NCI-H2029 (cell line): ENCODE measurements around the gene SLC38A10.

Source experiments
- DNase-seq: peaks from one replicate; lab custom pipeline; 2025; lab: John Stamatoyannopoulos, UW

Gene SLC38A10

DNA sequence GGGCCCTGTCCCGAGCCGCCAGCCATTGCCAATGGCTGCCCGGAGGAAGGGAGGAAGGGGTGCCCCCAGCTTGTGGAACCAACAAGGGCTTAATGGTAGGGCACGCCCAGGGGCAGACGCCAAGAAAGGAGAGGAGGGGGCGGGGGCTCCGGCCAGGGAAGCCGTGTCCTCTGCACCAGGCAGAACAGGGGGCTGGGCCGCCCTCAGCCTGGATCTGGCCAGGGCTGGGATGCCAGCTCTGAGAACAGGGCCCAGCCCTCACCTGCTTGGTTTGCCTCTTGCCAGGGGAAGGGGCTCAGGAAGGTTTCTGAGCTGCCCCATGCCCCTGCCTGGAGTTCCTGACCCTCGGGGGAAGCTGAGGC, 35.8 kb upstream of the SLC38A10 start:
- DNase-seq: no peak

DNA sequence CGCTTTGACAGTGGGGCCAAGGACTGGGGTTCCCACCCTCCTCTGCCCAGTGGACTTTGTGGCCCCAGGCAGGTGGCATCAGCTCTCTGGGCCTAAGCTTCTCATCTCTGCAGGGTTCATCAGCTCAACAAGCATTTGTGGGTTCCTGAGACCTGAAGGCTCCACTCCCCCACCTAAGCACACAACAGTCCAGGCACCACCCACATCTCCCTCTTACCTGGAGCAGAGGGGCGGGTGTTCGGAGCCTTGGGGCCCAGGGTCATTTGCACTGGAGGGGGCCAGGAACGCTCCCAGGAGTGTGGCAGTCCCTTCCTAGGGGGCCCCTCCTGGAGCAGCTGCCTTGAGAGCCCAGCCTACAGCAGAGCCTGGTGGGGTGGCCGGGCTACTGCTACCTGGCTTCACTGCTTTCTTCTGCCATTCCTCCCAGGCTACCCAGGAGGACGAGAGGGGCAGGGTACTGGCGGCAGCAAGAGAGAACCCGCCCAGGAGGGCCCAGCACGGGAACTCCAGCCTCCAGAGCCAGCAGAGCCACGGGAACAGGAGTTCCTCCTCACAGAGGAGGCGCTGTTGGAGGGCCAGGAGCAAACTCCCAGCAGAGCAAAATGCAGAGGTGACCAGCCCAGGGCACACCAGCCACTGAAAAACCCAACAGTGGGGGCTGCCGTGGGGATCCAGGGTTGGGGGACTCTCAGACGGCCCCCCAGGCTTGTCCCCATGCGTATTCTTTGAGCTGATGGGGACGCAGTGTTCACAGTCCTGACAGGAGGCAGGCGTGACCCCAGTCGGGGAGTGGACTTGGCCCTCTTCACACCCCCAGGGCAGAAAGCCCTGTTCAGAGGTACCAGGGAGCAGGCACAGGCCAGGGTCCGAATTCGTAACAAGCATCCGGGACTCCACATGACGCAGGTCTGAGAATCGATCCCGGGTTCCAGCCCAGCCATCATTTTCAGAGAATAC, 35.1 kb upstream of the SLC38A10 start:
- DNase-seq: no peak

- peak; percentile 49 for DNase-seq
Measured at GRCh38 chr17:81328978-81329926, 34.1 kb upstream of the SLC38A10 start.

GRCh38 chr17:81328489-81328888, 33.4 kb upstream of the SLC38A10 start:
- no peak for DNase-seq

GRCh38 chr17:81325714-81326358, 30.7 kb upstream of the SLC38A10 start:
- DNase-seq: no peak

DNA sequence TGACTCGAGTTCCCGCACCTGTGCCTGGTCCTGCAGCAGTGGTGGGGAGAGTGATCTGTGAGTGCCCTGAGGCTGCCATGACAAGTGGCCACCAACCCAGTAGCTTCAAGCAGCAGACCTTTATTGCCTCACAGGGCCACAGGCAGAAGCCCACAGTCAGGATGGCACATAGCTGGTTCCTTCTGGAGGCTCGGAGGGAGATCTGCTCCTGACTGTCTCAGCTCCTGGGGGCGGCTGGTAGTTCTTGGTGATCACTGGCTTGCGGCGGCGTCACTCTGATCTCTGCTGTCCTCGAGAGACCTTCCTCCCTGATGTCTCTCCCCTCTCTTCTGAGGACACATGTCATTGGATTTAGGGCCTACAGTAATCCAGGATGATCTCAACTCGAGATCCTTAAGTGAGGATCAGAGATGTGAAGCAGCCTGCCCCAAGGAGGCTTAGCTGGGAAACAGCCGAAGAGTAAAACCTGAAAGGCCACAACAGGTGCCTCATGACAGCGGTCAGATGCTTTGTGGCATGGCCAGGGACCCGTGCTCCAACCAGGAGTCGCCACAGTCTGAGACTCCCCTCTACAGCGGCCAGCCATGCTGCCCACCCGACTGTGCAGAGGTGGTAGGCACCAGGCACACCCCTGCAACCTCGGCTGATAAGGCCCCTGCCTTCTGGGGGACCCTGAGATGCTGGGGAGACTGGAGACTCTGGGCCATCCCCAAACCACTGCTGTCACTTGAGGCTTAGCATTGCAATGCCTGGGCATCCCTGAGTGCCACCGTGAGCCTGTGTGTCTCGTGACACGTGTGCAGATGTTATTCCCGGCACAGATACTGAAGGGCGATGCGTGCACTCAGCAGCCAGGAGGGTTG, 30.0 kb upstream of the SLC38A10 start:
- no peak for DNase-seq

DNA sequence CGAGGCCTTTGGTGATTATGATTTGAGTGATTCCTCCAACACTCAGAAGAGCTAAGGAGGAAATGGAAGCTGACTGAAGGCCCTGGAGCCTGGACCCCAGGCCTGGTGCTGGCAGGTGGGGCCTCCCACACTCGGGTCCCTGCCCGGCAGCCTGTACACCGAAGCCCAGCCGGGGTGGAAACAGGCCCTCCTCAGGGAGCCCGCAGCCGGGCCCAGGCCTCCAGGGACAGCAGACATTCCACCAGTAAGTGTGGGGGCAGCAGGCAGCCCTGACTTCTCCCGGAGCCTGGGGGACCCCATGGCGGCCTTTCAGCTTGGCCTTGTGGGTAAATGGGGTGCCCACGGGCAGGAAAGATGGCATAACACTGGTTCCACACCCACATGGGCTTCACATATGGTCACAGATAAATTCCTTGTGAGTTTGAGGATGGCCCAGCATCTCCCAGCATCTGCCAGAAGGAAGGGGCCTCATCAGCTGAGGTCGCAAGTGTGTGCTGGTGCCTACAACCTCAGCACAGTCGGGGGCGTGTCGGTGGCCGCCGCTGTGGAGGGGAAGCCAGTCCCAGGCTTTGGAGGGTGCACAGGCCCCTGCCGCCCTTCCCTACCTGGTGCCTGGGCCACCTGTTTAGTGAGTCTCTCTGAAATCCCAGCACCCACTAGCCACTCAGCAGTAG, 29.2 kb upstream of the SLC38A10 start:
- DNase-seq: no peak

DNA sequence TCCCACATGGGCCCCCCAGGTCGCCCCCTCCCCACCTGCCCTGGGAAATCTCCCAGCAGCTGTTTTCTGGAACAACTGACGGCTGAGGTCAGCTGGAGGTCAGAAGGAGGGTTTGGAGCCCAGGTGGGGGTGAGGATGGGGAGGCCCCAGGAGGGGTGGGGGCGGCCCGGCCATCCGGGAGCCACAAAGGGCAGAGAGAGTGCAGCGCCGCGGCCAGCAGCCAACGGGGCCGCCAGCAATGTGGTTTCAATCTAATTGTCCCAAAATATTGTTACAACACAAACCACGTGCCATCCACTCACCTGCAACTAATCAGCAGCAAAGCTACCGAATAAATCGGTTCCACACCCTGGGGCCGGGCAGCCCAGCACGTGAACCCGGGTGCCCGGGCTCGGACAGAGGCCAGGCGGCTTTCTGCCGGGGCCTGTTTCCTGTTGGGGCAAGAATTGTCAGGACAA, 28.3 kb upstream of the SLC38A10 start:
- no peak for DNase-seq

GRCh38 chr17:81323083-81323369, 27.9 kb upstream of the SLC38A10 start:
- no peak for DNase-seq

- DNase-seq: no peak
Measured at GRCh38 chr17:81322271-81323082, 27.4 kb upstream of the SLC38A10 start.

DNA sequence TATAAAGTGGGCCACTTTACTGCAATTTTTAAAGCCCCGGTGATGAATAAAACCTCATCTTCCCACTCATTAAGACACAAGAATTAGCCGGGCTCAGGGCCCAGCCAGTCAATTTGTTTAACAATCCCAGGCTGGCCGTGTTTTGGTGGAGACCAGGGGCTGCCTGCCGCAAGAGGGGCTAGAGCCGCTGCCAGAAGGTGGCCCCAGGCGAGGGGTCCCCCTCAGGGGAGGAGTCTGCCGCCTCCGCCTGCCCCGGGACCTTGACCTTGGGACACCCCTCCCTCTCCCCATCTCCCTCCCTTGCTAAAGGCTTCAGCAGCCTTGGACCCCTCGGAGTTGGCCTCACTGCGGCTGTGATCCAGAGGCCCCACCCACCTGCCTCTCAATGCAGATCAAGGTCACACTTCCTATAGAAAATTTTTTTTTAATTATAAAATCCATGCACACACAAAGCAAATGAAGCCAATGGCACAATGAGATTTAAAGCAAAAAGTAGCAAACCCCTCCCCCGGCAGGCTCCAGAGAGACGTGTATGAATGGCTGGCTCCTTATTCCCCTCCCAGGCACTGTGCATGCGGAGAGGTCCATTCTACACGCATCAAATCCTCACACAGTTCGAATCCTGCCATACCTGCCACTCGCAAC, 23.0 kb upstream of the SLC38A10 start:
- DNase-seq: no peak

DNA sequence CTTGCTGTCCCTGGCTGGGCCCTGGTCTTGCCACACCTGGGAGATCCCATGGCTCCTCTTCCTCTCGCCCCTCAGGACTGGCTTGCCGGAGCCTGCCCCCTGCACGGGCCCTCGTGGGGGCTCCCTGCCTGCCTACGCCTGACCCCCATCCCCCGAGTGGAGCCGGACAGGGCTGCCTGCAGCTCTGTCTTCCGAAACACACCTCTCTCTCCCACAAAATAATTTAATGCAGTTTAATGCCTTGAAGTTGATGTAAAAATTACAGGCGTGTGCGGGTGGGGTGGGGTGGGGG, 22.4 kb upstream of the SLC38A10 start:
- DNase-seq: no peak

GRCh38 chr17:81315885-81316391, 20.8 kb upstream of the SLC38A10 start:
- no peak for DNase-seq

- no peak for DNase-seq
Measured at GRCh38 chr17:81315129-81315884, 20.2 kb upstream of the SLC38A10 start.

DNA sequence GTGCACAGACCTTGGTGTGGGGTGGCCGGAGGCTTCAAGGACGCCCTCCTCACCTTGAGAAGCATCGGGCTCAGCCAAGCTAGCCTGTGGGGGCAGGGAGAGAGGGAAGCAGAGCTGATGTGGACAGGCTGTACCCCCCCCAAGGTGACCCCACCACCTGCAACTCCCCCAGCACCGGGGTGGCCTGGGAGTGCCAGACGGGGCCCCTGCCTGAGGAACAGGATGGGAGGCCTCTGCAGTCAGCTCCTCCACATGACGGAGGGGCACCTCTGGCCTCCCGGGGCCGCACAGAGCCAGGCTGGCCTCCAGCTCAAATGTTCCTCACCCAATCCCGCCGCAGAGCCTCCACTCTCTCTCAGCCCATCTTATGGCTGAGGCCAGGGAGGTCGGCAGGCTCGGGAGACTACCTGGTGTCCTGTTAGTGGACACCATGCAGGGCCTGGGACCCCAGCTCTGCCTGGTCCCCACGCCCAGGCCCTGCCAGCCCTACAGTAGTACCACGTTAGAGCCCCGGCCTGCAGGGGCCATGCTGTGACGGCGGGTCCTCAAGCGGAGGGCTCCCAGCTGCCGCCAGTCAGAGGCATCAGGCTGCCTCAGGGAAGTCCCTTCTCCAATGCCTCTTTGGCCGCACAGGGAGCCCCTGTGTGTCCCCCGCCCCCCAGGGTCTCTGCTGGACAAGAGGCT, 19.4 kb upstream of the SLC38A10 start:
- no peak for DNase-seq

- DNase-seq: no peak
Measured at GRCh38 chr17:81313776-81314397, 18.8 kb upstream of the SLC38A10 start.

DNA sequence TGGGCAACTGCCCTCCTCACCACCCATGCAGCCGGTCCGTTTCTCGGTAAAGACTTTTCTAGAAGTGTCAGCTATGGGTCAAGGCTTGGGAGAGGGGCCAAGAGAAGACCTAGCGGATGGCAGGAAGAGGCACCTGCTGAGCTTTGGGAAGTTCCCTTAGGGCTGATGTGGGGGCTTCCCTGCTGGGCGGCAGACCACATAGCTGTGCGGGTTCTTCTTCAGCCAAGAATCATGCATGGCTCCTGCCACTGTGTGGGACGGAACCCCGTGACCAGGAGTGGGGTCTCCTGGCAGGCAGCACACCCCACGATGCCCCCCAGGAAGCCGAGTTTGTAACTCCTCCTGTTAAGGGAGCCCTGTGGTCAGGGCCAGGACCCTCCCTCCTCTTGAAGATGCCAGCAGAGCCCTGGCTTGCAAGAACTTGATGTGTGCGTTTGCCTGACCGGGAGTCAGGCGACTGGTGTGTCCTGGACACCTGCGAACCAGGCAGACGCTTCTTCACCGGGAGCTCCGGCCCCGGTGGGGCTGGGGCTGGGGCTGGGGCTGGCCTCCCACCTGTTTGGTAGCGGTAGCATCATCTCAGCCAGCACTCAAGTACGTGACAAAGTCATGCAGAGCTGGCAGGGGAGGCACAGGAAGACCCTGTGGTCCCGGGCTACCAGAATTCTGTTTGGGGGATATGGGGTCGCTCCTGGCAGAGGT, 17.7 kb upstream of the SLC38A10 start:
- no peak for DNase-seq
